Measurements from ENCODE around the gene YAE1. TPM values are rescaled to one million over a fixed set of nuclear protein-coding genes. Genes with fewer than 3 reads are reported as not detected.

The YAE1 gene
- total and polyA plus RNA-seq, 2 experiments from 2014 or later = 30.5 to 107 TPM

DNA sequence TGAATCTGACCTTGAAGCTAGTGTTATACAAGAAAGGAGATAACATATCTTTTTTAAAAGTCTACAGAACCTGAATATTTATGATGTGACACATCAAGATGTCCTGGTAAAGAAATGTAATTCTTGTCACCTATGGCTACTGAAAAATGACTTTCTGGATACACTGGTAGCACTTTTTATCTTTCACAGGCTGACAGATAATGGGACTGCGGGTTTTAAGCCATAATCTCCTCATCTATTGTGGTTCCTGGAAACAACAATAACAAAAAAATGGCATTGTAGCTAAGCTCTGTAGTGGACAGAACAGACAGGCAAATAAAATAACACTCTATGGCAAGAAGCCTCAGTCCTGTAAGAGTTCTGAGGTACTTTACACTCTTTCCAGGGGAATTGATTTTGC, 31.6 kb upstream of the YAE1 start:
- no peaks in the 10 kb centered on the region for H3K79me2 ChIP-seq (replicated peaks; ENCODE audit: insufficient read depth)
- H4K20me1 ChIP-seq (replicated peaks; ENCODE audit: insufficient read depth) = no peaks in the 10 kb centered on the region
- Mint-ChIP-seq H3K9me3 (no peaks in the 10 kb centered on the region), H3K27ac (no peak overlapping the region), H3K4me1 (peaks cover 24% of the 10 kb centered on the region), H3K36me3 (ENCODE audit: low read depth) (no peaks in the 10 kb centered on the region), H3K4me3 (no peak overlapping the region), H3K27me3 (ENCODE audit: insufficient read depth, low read depth, poor library complexity) (peaks cover 6% of the 10 kb centered on the region)
- no peak overlapping the region for H2AFZ ChIP-seq
- DNase-seq (ENCODE audit: low spot score) (no peak), ATAC-seq (no peak)
- no peaks in the 10 kb centered on the region for H3K36me3 ChIP-seq (ENCODE audit: insufficient read depth)
- TF ChIP-seq, protein P1, sequence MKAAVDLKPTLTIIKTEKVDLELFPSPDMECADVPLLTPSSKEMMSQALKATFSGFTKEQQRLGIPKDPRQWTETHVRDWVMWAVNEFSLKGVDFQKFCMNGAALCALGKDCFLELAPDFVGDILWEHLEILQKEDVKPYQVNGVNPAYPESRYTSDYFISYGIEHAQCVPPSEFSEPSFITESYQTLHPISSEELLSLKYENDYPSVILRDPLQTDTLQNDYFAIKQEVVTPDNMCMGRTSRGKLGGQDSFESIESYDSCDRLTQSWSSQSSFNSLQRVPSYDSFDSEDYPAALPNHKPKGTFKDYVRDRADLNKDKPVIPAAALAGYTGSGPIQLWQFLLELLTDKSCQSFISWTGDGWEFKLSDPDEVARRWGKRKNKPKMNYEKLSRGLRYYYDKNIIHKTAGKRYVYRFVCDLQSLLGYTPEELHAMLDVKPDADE (IDR thresholded peaks at IDR 0.05) = no peak
- TF ChIP-seq ZNF114 (CRISPR knock-in tag; IDR thresholded peaks at IDR 0.05) (no peak), ZNF331 (CRISPR knock-in tag; IDR thresholded peaks at IDR 0.05; ENCODE audit: low read depth) (no peak), EZH2phosphoT487 (IDR thresholded peaks at IDR 0.05; ENCODE audit: unreplicated experiment) (no peak), STAT1 (IDR thresholded peaks at IDR 0.05; ENCODE audit: unreplicated experiment) (no peak), JUNB (IDR thresholded peaks at IDR 0.05; ENCODE audit: unreplicated experiment) (no peak), CTCF (conservative IDR thresholded peaks at IDR 0.05; ENCODE audit: low read depth in 2 of 2) (no peak), CREB1 (CRISPR knock-in tag; IDR thresholded peaks at IDR 0.05; ENCODE audit: low read depth) (no peak), POLR2AphosphoS5 (IDR thresholded peaks at IDR 0.05; ENCODE audit: low read depth) (no peak), EZH2 (IDR thresholded peaks at IDR 0.05; ENCODE audit: low read depth, unreplicated experiment) (no peak), NANOG (IDR thresholded peaks at IDR 0.05; ENCODE audit: borderline replicate concordance) (no peak)
- TF ChIP-seq, protein P2, sequence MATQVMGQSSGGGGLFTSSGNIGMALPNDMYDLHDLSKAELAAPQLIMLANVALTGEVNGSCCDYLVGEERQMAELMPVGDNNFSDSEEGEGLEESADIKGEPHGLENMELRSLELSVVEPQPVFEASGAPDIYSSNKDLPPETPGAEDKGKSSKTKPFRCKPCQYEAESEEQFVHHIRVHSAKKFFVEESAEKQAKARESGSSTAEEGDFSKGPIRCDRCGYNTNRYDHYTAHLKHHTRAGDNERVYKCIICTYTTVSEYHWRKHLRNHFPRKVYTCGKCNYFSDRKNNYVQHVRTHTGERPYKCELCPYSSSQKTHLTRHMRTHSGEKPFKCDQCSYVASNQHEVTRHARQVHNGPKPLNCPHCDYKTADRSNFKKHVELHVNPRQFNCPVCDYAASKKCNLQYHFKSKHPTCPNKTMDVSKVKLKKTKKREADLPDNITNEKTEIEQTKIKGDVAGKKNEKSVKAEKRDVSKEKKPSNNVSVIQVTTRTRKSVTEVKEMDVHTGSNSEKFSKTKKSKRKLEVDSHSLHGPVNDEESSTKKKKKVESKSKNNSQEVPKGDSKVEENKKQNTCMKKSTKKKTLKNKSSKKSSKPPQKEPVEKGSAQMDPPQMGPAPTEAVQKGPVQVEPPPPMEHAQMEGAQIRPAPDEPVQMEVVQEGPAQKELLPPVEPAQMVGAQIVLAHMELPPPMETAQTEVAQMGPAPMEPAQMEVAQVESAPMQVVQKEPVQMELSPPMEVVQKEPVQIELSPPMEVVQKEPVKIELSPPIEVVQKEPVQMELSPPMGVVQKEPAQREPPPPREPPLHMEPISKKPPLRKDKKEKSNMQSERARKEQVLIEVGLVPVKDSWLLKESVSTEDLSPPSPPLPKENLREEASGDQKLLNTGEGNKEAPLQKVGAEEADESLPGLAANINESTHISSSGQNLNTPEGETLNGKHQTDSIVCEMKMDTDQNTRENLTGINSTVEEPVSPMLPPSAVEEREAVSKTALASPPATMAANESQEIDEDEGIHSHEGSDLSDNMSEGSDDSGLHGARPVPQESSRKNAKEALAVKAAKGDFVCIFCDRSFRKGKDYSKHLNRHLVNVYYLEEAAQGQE (IDR thresholded peaks at IDR 0.05; ENCODE audit: unreplicated experiment) = no peak
- TF ChIP-seq, protein P3, sequence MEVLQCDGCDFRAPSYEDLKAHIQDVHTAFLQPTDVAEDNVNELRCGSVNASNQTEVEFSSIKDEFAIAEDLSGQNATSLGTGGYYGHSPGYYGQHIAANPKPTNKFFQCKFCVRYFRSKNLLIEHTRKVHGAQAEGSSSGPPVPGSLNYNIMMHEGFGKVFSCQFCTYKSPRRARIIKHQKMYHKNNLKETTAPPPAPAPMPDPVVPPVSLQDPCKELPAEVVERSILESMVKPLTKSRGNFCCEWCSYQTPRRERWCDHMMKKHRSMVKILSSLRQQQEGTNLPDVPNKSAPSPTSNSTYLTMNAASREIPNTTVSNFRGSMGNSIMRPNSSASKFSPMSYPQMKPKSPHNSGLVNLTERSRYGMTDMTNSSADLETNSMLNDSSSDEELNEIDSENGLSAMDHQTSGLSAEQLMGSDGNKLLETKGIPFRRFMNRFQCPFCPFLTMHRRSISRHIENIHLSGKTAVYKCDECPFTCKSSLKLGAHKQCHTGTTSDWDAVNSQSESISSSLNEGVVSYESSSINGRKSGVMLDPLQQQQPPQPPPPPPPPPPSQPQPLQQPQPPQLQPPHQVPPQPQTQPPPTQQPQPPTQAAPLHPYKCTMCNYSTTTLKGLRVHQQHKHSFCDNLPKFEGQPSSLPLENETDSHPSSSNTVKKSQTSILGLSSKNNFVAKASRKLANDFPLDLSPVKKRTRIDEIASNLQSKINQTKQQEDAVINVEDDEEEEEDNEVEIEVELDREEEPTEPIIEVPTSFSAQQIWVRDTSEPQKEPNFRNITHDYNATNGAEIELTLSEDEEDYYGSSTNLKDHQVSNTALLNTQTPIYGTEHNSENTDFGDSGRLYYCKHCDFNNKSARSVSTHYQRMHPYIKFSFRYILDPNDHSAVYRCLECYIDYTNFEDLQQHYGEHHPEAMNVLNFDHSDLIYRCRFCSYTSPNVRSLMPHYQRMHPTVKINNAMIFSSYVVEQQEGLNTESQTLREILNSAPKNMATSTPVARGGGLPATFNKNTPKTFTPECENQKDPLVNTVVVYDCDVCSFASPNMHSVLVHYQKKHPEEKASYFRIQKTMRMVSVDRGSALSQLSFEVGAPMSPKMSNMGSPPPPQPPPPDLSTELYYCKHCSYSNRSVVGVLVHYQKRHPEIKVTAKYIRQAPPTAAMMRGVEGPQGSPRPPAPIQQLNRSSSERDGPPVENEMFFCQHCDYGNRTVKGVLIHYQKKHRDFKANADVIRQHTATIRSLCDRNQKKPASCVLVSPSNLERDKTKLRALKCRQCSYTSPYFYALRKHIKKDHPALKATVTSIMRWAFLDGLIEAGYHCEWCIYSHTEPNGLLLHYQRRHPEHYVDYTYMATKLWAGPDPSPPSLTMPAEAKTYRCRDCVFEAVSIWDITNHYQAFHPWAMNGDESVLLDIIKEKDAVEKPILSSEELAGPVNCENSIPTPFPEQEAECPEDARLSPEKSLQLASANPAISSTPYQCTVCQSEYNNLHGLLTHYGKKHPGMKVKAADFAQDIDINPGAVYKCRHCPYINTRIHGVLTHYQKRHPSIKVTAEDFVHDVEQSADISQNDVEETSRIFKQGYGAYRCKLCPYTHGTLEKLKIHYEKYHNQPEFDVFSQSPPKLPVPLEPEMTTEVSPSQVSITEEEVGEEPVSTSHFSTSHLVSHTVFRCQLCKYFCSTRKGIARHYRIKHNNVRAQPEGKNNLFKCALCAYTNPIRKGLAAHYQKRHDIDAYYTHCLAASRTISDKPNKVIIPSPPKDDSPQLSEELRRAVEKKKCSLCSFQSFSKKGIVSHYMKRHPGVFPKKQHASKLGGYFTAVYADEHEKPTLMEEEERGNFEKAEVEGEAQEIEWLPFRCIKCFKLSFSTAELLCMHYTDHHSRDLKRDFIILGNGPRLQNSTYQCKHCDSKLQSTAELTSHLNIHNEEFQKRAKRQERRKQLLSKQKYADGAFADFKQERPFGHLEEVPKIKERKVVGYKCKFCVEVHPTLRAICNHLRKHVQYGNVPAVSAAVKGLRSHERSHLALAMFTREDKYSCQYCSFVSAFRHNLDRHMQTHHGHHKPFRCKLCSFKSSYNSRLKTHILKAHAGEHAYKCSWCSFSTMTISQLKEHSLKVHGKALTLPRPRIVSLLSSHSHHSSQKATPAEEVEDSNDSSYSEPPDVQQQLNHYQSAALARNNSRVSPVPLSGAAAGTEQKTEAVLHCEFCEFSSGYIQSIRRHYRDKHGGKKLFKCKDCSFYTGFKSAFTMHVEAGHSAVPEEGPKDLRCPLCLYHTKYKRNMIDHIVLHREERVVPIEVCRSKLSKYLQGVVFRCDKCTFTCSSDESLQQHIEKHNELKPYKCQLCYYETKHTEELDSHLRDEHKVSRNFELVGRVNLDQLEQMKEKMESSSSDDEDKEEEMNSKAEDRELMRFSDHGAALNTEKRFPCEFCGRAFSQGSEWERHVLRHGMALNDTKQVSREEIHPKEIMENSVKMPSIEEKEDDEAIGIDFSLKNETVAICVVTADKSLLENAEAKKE (CRISPR knock-in tag; IDR thresholded peaks at IDR 0.05) = no peak
- H3K4me3 ChIP-seq = no peak overlapping the region
- no peak overlapping the region for H3K4me2 ChIP-seq
- no peaks in the 10 kb centered on the region for H3K27me3 ChIP-seq (ENCODE audit: insufficient read depth)
- no peak overlapping the region for H3K27ac ChIP-seq (ENCODE audit: low read depth)
- peaks cover 4% of the 10 kb centered on the region for H3K4me1 ChIP-seq (ENCODE audit: insufficient read depth)
- H3K9me2 ChIP-seq (ENCODE audit: insufficient read depth) = 0 out of 2 replicates have a peak, but pooled peaks cover 5% of the 10 kb centered on the region
- H3F3A ChIP-seq (replicated peaks; ENCODE audit: low read depth) = no peaks in the 10 kb centered on the region

Data from GM23338 (cell line).